K562 (cell line): ENCODE data around the gene KIF5A.

Source experiments
- BCL6 ChIP-seq: fragments of 250-450 bp; sonication (Bioruptor Pico); IDR thresholded peaks from 2 replicates; pipeline ENCODE4 v1.4.0; 2020
- EP300 ChIP-seq: IDR thresholded peaks from 2 replicates; pipeline ENCODE4 v1.6.1; 2012; ENCODE audit warnings: low read length, improper control_type of control experiment
- NR2F6 ChIP-seq: fragments of 450-650 bp; formaldehyde crosslinking; IDR thresholded peaks from 2 replicates; pipeline ENCODE4 v1.4.0; 2020; ENCODE audit warnings: mild to moderate bottlenecking
- POLR2A ChIP-seq: fragments of 450-650 bp; conservative IDR thresholded peaks from 2 replicates; pipeline ENCODE4 v1.6.1; 2016
- PYGO2 ChIP-seq: fragments of 450-650 bp; IDR thresholded peaks from 2 replicates; pipeline ENCODE4 v1.6.1; 2016; ENCODE audit warnings: mild to moderate bottlenecking, missing genetic modification characterization, moderate library complexity, missing compliant biosample characterization
- TAF1 ChIP-seq: IDR thresholded peaks from 2 replicates; pipeline ENCODE4 v1.6.1; 2011; ENCODE audit warnings: mild to moderate bottlenecking, low read length, moderate library complexity; ENCODE audit not compliant: insufficient read depth, control insufficient read depth, severe bottlenecking; ENCODE audit errors: extremely low read depth
- TF ChIP-seq, protein P1 (sequence below), 2 experiments: fragments of 450-650 bp; formaldehyde crosslinking in 1 of 2; IDR thresholded peaks; 2 replicates each; pipeline versions ENCODE4 v1.4.0 to v1.6.1; 2014 to 2020; ENCODE audit warnings: mild to moderate bottlenecking in 2 of 2, borderline replicate concordance in 1 of 2, low read depth in 1 of 2
- TF ChIP-seq, protein P2 (sequence below): fragments of 250-450 bp; sonication (Bioruptor Pico); IDR thresholded peaks from 2 replicates; pipeline ENCODE4 v1.4.0; 2020; ENCODE audit warnings: mild to moderate bottlenecking, moderate library complexity
- TF ChIP-seq, protein P3 (sequence below): fragments of 450-650 bp; IDR thresholded peaks from 2 replicates; pipeline ENCODE4 v1.7.1; 2018; ENCODE audit warnings: mild to moderate bottlenecking, low read depth; ENCODE audit not compliant: partially characterized antibody

DNA sequence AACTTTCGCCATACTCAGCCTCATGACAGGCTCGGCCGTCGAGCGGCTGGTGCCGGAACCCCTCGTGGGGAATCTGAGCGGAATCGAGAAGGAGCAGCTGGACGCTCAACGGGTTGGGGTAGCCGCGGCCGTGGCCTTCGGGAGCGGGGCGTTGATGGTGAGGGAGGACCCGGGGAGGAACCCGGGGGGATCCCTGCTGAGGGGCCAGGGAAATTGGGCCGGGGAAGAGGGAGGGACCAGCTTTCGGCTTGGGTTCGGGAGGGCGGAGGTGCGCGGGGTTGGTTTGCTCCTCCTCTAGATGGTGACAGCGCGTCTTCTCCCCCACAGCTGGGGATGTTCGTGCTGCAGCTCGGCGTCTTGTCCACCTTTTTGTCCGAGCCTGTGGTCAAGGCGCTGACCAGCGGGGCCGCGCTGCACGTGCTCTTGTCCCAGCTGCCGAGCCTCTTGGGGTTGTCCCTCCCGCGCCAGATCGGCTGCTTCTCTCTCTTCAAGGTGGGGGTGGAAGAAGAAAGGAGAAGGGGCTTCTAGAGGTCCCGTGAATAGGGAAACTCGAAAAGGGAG, 71.2 kb downstream of the KIF5A start:
- TF ChIP-seq EP300 = no peak
- TF ChIP-seq TAF1 = no peak
- no peak for TF ChIP-seq PYGO2
- TF ChIP-seq, protein P1, sequence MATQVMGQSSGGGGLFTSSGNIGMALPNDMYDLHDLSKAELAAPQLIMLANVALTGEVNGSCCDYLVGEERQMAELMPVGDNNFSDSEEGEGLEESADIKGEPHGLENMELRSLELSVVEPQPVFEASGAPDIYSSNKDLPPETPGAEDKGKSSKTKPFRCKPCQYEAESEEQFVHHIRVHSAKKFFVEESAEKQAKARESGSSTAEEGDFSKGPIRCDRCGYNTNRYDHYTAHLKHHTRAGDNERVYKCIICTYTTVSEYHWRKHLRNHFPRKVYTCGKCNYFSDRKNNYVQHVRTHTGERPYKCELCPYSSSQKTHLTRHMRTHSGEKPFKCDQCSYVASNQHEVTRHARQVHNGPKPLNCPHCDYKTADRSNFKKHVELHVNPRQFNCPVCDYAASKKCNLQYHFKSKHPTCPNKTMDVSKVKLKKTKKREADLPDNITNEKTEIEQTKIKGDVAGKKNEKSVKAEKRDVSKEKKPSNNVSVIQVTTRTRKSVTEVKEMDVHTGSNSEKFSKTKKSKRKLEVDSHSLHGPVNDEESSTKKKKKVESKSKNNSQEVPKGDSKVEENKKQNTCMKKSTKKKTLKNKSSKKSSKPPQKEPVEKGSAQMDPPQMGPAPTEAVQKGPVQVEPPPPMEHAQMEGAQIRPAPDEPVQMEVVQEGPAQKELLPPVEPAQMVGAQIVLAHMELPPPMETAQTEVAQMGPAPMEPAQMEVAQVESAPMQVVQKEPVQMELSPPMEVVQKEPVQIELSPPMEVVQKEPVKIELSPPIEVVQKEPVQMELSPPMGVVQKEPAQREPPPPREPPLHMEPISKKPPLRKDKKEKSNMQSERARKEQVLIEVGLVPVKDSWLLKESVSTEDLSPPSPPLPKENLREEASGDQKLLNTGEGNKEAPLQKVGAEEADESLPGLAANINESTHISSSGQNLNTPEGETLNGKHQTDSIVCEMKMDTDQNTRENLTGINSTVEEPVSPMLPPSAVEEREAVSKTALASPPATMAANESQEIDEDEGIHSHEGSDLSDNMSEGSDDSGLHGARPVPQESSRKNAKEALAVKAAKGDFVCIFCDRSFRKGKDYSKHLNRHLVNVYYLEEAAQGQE (IDR thresholded peaks at IDR 0.05; ENCODE audit: borderline replicate concordance) = no peak
- TF ChIP-seq, protein P1 (CRISPR knock-in tag; IDR thresholded peaks at IDR 0.05; ENCODE audit: low read depth) = no peak
- TF ChIP-seq POLR2A = no peak
- TF ChIP-seq BCL6 = no peak
- no peak for TF ChIP-seq NR2F6 (CRISPR knock-in tag)
- TF ChIP-seq, protein P2, sequence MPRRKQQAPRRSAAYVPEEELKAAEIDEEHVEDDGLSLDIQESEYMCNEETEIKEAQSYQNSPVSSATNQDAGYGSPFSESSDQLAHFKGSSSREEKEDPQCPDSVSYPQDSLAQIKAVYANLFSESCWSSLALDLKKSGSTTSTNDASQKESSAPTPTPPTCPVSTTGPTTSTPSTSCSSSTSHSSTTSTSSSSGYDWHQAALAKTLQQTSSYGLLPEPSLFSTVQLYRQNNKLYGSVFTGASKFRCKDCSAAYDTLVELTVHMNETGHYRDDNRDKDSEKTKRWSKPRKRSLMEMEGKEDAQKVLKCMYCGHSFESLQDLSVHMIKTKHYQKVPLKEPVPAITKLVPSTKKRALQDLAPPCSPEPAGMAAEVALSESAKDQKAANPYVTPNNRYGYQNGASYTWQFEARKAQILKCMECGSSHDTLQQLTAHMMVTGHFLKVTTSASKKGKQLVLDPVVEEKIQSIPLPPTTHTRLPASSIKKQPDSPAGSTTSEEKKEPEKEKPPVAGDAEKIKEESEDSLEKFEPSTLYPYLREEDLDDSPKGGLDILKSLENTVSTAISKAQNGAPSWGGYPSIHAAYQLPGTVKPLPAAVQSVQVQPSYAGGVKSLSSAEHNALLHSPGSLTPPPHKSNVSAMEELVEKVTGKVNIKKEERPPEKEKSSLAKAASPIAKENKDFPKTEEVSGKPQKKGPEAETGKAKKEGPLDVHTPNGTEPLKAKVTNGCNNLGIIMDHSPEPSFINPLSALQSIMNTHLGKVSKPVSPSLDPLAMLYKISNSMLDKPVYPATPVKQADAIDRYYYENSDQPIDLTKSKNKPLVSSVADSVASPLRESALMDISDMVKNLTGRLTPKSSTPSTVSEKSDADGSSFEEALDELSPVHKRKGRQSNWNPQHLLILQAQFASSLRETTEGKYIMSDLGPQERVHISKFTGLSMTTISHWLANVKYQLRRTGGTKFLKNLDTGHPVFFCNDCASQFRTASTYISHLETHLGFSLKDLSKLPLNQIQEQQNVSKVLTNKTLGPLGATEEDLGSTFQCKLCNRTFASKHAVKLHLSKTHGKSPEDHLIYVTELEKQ (CRISPR knock-in tag) = no peak
- TF ChIP-seq, protein P3, sequence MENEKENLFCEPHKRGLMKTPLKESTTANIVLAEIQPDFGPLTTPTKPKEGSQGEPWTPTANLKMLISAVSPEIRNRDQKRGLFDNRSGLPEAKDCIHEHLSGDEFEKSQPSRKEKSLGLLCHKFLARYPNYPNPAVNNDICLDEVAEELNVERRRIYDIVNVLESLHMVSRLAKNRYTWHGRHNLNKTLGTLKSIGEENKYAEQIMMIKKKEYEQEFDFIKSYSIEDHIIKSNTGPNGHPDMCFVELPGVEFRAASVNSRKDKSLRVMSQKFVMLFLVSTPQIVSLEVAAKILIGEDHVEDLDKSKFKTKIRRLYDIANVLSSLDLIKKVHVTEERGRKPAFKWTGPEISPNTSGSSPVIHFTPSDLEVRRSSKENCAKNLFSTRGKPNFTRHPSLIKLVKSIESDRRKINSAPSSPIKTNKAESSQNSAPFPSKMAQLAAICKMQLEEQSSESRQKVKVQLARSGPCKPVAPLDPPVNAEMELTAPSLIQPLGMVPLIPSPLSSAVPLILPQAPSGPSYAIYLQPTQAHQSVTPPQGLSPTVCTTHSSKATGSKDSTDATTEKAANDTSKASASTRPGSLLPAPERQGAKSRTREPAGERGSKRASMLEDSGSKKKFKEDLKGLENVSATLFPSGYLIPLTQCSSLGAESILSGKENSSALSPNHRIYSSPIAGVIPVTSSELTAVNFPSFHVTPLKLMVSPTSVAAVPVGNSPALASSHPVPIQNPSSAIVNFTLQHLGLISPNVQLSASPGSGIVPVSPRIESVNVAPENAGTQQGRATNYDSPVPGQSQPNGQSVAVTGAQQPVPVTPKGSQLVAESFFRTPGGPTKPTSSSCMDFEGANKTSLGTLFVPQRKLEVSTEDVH = no peak
